ENCODE measurements around the gene FAF1.

GRCh38 chr1:50458507-50458906 is 501.6 kb downstream of the FAF1 start:
- TF ChIP-seq POLR2AphosphoS5 (IDR thresholded peaks at IDR 0.05) (no peak), CTCF (IDR thresholded peaks at IDR 0.05) (no peak)
